ENCODE results near the gene RENBP. TPM values are rescaled to one million over a fixed set of nuclear protein-coding genes. Genes with fewer than 3 reads are reported as not detected.

Gene RENBP
- total RNA-seq, 2 experiments from 2014 or later: 14.3 to 15.8 TPM

DNA sequence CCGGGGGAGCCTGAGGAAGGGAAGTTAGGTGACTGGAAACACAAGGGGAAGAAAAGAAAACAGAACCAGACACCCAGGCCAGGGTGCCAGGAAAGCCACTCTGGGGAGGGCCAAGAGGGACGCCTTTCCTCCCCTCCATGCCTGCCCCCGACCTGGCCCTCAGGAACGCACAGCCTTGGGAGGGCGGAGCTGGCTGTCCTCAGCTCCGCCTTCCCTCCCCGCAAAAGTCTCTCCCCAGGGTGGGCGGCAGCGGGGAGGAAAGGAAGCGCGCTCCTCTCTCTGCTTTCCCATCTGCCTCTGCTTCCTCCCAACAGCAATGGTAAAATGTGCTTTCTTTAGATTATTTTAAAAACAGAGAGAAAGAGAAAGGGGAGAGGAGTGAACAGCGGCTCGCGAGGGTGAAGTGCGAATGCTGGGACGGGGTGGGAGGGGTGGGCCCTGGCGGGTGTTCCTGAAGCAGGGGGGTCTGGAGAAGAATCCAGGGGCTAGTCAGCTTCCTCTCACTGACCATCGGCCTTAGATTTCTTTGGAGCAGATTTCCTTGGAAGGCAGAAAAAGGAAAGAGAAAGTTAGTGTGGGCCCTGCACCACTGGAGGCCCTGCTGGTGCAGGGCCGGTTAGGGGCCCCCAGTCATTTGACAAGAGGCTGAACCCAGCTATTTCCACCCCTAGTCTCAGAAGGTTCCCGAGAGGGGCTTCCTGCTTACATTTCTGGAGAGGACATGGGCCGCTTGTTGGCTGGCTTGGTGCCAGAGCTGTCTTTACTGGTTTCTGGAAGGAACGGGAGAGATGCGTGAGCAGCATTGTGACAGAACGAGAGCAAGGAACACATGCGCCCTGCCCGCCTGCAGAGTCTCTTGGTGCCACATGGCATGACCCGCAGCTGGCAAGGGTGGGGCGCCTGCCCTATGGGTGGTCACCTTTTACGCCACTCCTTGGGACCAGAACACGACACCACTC is 4.7 kb upstream of the RENBP start:
- POLR2A ChIA-PET: interaction anchor here (0.6 to 11.9 kb wide), 8 partner anchors 10 to 91 kb away, joined by 3 to 130 read pairs (median 12); partner anchors contain the start of genes ARHGAP4, HCFC1 and NAA10
- peaks cover 33% of the 10 kb centered on the region for H3K36me3 Mint-ChIP-seq (ENCODE audit: low read depth)
- no peak for ATAC-seq
- TF ChIP-seq, protein P1, sequence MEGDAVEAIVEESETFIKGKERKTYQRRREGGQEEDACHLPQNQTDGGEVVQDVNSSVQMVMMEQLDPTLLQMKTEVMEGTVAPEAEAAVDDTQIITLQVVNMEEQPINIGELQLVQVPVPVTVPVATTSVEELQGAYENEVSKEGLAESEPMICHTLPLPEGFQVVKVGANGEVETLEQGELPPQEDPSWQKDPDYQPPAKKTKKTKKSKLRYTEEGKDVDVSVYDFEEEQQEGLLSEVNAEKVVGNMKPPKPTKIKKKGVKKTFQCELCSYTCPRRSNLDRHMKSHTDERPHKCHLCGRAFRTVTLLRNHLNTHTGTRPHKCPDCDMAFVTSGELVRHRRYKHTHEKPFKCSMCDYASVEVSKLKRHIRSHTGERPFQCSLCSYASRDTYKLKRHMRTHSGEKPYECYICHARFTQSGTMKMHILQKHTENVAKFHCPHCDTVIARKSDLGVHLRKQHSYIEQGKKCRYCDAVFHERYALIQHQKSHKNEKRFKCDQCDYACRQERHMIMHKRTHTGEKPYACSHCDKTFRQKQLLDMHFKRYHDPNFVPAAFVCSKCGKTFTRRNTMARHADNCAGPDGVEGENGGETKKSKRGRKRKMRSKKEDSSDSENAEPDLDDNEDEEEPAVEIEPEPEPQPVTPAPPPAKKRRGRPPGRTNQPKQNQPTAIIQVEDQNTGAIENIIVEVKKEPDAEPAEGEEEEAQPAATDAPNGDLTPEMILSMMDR (IDR thresholded peaks at IDR 0.05): no peak
- DNase-seq: no peak
- no peaks in the 10 kb centered on the region for H3K27me3 Mint-ChIP-seq
- CTCF ChIA-PET: interaction anchor here (1.2 to 10.2 kb wide), 5 partner anchors 11 to 182 kb away, joined by 4 to 136 read pairs (median 6); partner anchors contain the start of gene ARHGAP4
- H3K9me3 Mint-ChIP-seq: no peaks in the 10 kb centered on the region
- intact Hi-C loops (cut with micrococcal nuclease): no loop called here
- peaks cover 41% of the 10 kb centered on the region for H3K4me1 Mint-ChIP-seq (ENCODE audit: low read depth)
- H3K4me3 Mint-ChIP-seq: peak overlapping the region; percentile 42
- peak overlapping the region; percentile 86 for H3K27ac Mint-ChIP-seq

DNA sequence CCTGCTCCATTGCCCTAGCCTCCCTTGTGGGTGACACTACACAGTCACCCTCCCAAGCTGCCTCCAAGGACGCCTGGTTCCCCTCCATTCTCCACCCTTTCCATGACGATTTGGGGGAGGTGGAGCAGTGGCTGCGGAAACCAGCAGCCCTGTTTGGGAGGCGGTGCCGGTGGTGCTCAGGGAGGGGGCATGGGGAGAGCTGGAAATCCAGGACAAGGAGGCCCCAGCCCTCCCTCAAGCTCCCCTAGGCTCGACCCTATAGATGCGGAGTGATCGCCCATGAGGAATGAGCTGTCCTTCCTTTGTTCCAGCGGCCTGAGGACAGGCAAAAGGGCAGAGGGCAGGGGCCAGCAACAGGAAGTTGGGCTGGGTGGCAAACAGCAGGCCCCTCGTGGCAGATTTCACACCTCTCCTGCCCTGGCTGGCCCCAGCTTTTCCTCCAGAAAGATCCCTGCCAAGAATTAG is 3.6 kb upstream of the RENBP start:
- POLR2A ChIA-PET: interaction anchor here (0.5 to 11.9 kb wide), 6 partner anchors 12 to 75 kb away, joined by 3 to 130 read pairs (median 30); partner anchors contain the start of genes ARHGAP4, HCFC1 and NAA10
- Mint-ChIP-seq H3K36me3 (ENCODE audit: low read depth) (peaks cover 26% of the 10 kb centered on the region), H3K27ac (peak overlapping the region; percentile 86), H3K27me3 (no peaks in the 10 kb centered on the region), H3K4me3 (no peak overlapping the region), H3K9me3 (no peaks in the 10 kb centered on the region), H3K4me1 (ENCODE audit: low read depth) (peaks cover 42% of the 10 kb centered on the region)
- no peak for ATAC-seq
- intact Hi-C loops (cut with micrococcal nuclease): no loop called here
- CTCF ChIA-PET: interaction anchor here (0.7 to 10.2 kb wide), 7 partner anchors 9 to 184 kb away, joined by 3 to 136 read pairs (median 4); partner anchors contain the start of genes ARHGAP4, NAA10 and PLXNB3
- no peak for DNase-seq
- TF ChIP-seq, protein P1 (IDR thresholded peaks at IDR 0.05): no peak

DNA sequence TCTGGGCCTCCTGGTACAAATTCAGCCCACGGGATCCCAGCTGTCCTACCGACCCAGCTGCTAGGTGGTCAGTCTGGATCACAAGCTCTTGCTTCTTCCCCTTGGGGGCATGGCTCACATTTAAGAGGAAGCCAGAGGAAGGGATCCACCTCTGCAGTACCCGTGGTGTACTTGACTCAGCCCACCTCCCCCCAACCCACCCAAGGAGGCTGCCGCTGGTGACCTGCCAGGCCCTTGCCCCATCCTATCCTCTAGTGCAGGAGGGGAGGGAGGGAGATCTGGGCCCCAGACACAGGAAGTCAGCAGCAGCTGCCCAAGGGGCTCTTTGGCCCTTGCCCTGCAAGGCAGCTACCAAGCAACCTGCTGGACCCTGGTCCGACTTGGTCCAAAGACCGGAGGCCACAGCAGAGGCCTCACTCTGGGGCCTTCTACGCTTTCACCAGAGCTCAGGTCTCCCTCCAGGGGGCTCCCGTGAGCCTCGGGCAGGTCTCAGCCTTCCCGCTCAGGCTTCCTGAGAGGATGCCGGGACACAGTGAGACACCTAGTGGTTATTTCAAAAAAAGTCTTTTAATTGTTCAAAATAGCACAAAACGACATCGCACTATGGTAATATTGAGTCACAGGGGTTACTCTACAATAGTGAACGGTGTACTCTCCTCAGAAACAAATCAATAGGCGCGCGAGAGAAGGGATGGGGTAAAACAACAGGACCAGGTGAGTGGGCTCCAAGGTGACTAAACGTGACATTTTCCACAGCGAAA is 2.7 kb upstream of the RENBP start:
- intact Hi-C loops (cut with micrococcal nuclease): no loop called here
- no peaks in the 10 kb centered on the region for H3K27me3 Mint-ChIP-seq
- peak overlapping the region; percentile 86 for H3K27ac Mint-ChIP-seq
- H3K4me1 Mint-ChIP-seq (ENCODE audit: low read depth): peaks cover 39% of the 10 kb centered on the region
- TF ChIP-seq, protein P1 (IDR thresholded peaks at IDR 0.05): peak; percentile 75
- ChIA-PET POLR2A (interaction anchor here (0.6 to 11.9 kb wide), 5 partner anchors 11 to 42 kb away, joined by 3 to 130 read pairs (median 52); partner anchors contain the start of genes ARHGAP4, HCFC1 and NAA10), CTCF (interaction anchor here (0.7 to 10.2 kb wide), 14 partner anchors 8 to 430 kb away, joined by 3 to 136 read pairs (median 3); partner anchors contain the start of genes ARHGAP4, NAA10 and PLXNB3)
- peaks cover 23% of the 10 kb centered on the region for H3K36me3 Mint-ChIP-seq (ENCODE audit: low read depth)
- DNase-seq (peak; percentile 83), ATAC-seq (peak; percentile 82)
- no peaks in the 10 kb centered on the region for H3K9me3 Mint-ChIP-seq
- peak overlapping the region; percentile 4 for H3K4me3 Mint-ChIP-seq

DNA sequence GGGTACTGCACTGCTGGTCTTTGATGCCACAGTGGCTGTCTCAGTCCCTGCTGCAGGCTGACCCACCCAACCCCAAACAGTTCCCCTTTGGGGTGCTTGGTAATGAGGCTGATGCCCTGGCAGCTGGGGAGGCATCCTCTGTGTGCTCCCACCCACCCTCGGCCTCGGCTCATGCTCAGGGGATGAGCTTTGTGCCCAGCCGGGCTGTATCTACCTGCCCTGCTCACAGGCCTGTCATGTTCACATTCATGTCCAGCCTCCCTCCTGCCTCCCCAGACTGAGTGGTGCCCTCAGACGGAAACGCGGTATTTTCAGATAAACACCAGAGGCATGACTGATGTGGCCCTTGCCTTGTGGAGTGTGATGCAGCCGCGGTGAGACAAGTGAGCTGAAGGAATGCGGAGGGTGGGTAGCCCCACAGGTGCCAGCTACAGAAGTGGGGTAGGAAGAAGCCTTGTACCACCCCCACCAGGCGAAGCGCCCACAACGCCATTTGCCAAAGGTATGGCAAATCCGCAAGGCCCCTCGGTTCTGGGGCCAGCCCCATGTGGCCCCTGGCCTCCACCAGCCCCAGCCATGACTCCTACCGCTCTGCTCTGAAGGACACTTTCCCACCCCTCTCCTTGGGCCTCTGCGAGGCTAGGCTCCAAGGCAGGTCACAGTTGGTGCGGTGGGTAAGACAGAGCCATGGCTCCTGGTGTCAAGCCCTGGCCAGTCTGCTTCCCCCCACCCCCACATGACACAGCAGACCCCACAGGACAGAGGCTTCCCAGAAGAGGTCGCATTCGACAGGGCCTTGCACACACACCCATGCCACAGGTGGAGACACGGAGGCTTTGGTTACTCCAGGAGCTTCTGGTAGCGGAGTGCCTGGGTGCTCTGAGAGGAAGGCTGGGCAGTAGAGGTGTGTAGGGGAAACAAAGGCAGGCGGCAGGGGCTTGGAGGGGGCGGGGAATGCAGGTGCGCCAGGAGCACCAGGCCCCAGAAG is 1.8 kb upstream of the RENBP start:
- H3K4me1 Mint-ChIP-seq (ENCODE audit: low read depth): peaks cover 38% of the 10 kb centered on the region
- H3K27me3 Mint-ChIP-seq: no peaks in the 10 kb centered on the region
- intact Hi-C loops (cut with micrococcal nuclease): no loop called here
- ATAC-seq (no peak), DNase-seq (no peak)
- TF ChIP-seq, protein P1 (IDR thresholded peaks at IDR 0.05): no peak
- H3K27ac Mint-ChIP-seq: no peak overlapping the region
- CTCF ChIA-PET: interaction anchor here (0.6 to 10.2 kb wide), 8 partner anchors 14 to 431 kb away, joined by 3 to 136 read pairs (median 4); partner anchors contain the start of genes ARHGAP4 and PLXNB3
- no peaks in the 10 kb centered on the region for H3K9me3 Mint-ChIP-seq
- POLR2A ChIA-PET: interaction anchor here (0.6 to 11.9 kb wide), 4 partner anchors 10 to 39 kb away, joined by 3 to 130 read pairs (median 34); partner anchors contain the start of genes ARHGAP4 and NAA10
- H3K4me3 Mint-ChIP-seq: no peak overlapping the region
- H3K36me3 Mint-ChIP-seq (ENCODE audit: low read depth): peaks cover 20% of the 10 kb centered on the region
